Measurements from ENCODE around the gene TNNT2. TPM values are rescaled to one million over a fixed set of nuclear protein-coding genes. Genes with fewer than 3 reads are reported as not detected.

TNNT2 gene
- total RNA-seq, 2 experiments from 2014 or later: not detected

DNA sequence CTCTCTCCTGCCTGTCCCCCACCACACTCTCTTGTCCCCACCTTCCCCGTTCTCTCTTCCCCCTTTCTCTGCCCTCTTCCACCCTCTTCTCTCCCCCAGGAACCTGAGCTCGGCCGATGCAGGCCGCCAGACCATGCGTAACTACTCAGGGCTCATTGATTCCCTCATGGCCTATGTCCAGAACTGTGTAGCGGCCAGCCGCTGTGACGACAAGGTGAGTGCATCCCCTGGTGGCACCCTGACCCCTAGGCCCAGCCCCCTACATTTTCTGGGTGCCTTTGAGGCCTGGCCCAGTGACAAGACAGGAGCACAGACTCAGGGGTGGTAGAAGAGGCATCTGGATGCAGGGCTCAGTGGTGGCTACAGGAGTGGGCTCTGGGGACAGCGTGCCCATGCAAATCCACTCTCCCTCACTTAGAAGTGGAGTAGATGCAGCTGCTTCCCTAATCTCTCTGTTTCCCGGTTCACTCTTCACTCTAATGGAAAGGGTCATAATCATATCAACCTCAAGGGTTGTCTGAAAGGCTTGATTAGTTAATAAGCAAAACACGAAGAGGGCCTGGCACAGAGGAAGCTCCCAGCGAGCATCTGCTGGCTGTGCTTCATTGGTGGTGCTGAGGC lies 57.2 kb downstream of the TNNT2 start:
- DNase-seq (ENCODE audit: low spot score): no peak
- Histone ChIP-seq H2AFZ (ENCODE audit: low read length) (no peak overlapping the region), H3K9me2 (ENCODE audit: insufficient read depth, low read length) (no peaks in the 10 kb centered on the region), H3K36me3 (ENCODE audit: insufficient read depth, low read length) (no peaks in the 10 kb centered on the region), H3K9me3 (ENCODE audit: low read length) (no peaks in the 10 kb centered on the region), H4K20me1 (ENCODE audit: insufficient read depth, low read length) (no peaks in the 10 kb centered on the region), H3K4me1 (ENCODE audit: insufficient read depth, low read length, poor library complexity, severe bottlenecking) (no peaks in the 10 kb centered on the region), H3K4me2 (ENCODE audit: low read length) (no peak overlapping the region), H3K79me2 (ENCODE audit: insufficient read depth, low read depth, low read length) (no peaks in the 10 kb centered on the region), H3K27ac (ENCODE audit: low read depth, low read length, poor library complexity, severe bottlenecking) (no peak overlapping the region), H3K4me3 (ENCODE audit: low read depth, low read length, poor library complexity, severe bottlenecking) (no peak overlapping the region)
- TF ChIP-seq, protein P1, sequence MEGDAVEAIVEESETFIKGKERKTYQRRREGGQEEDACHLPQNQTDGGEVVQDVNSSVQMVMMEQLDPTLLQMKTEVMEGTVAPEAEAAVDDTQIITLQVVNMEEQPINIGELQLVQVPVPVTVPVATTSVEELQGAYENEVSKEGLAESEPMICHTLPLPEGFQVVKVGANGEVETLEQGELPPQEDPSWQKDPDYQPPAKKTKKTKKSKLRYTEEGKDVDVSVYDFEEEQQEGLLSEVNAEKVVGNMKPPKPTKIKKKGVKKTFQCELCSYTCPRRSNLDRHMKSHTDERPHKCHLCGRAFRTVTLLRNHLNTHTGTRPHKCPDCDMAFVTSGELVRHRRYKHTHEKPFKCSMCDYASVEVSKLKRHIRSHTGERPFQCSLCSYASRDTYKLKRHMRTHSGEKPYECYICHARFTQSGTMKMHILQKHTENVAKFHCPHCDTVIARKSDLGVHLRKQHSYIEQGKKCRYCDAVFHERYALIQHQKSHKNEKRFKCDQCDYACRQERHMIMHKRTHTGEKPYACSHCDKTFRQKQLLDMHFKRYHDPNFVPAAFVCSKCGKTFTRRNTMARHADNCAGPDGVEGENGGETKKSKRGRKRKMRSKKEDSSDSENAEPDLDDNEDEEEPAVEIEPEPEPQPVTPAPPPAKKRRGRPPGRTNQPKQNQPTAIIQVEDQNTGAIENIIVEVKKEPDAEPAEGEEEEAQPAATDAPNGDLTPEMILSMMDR (conservative IDR thresholded peaks at IDR 0.05; ENCODE audit: low read length): no peak
- no peak for TF ChIP-seq EZH2phosphoT487 (IDR thresholded peaks at IDR 0.05; ENCODE audit: borderline replicate concordance, low read depth, low read length)
- POLR2A ChIA-PET: no interaction called here
- BruUV-seq (replicated peaks): no TSS peak
- CTCF ChIA-PET (ENCODE audit: unreplicated experiment): interaction anchor here (1.0 kb wide), 1 partner anchor 30 kb away, joined by 4 read pairs; no protein-coding TSS in a partner anchor
- intact Hi-C loops (cut with micrococcal nuclease; ENCODE audit: unreplicated experiment): no loop called here

DNA sequence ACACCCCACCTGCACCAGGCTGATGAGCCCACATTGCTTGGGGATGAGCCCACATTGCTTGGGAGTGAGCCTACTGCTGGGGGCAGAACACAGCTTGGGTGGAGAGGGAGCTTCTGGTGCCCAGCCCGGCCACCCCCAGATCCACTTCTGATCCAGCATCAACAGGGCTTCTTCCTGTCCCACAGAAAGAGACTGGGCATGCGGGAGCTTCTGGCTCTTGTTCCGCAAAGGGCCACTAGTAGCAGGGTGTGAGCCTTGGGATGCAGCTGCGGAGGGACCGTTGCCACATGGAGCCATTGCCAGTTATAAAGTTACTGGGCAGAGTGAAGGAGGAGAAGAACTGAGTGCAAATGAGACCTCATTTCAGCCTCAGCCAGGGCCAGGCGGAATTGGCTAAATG lies 57.8 kb downstream of the TNNT2 start:
- Histone ChIP-seq H3K4me2 (ENCODE audit: low read length) (no peak overlapping the region), H2AFZ (ENCODE audit: low read length) (no peak overlapping the region), H4K20me1 (ENCODE audit: insufficient read depth, low read length) (no peaks in the 10 kb centered on the region), H3K27ac (ENCODE audit: low read depth, low read length, poor library complexity, severe bottlenecking) (no peak overlapping the region), H3K36me3 (ENCODE audit: insufficient read depth, low read length) (no peaks in the 10 kb centered on the region), H3K4me1 (ENCODE audit: insufficient read depth, low read length, poor library complexity, severe bottlenecking) (no peaks in the 10 kb centered on the region), H3K4me3 (ENCODE audit: low read depth, low read length, poor library complexity, severe bottlenecking) (no peak overlapping the region), H3K9me2 (ENCODE audit: insufficient read depth, low read length) (no peaks in the 10 kb centered on the region), H3K79me2 (ENCODE audit: insufficient read depth, low read depth, low read length) (no peaks in the 10 kb centered on the region), H3K9me3 (ENCODE audit: low read length) (no peaks in the 10 kb centered on the region)
- no peak for DNase-seq (ENCODE audit: low spot score)
- intact Hi-C loops (cut with micrococcal nuclease; ENCODE audit: unreplicated experiment): no loop called here
- TF ChIP-seq EZH2phosphoT487 (IDR thresholded peaks at IDR 0.05; ENCODE audit: borderline replicate concordance, low read depth, low read length): no peak
- TF ChIP-seq, protein P1 (conservative IDR thresholded peaks at IDR 0.05; ENCODE audit: low read length): no peak
- BruUV-seq (replicated peaks): no TSS peak
- POLR2A ChIA-PET: no interaction called here
- CTCF ChIA-PET (ENCODE audit: unreplicated experiment): interaction anchor here (1.0 kb wide), 1 partner anchor 31 kb away, joined by 4 read pairs; no protein-coding TSS in a partner anchor

DNA sequence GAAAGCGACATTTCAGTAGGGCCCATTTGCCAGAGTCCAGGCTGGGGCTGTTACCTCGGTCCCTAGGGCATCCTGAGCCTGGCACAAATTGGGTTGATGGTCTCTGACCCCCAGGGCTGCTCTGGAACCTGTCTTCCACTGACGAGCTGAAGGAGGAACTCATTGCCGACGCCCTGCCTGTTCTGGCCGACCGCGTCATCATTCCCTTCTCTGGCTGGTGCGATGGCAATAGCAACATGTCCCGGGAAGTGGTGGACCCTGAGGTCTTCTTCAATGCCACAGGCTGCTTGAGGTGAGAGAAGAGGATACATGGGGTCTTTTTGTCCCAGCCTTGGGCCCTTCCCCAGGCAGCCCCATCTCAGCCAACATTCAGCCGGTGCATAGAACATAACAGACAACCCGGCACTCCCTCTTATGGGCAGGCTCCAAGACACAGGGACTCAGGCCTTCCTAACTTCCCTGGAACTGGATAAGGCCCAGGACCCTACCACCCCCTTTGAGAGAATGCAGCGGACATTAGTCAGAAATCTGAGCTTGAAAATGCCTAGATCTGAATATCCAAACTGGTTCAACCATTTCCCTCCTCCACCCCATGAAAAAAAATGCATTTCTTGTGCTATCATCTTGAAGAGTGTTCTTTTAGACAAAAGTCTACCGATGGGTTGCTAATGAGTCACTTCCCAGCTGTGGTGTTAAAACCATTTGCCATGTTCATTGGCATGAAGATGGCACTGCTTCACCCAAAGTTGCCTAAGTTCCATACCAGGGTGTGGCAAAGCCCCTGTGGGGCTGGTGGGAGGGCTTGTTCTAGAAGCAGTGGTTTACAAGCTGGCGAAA lies 58.8 kb downstream of the TNNT2 start:
- no peak overlapping the region for H3K4me2 ChIP-seq (ENCODE audit: low read length)
- no peaks in the 10 kb centered on the region for H3K9me3 ChIP-seq (ENCODE audit: low read length)
- H4K20me1 ChIP-seq (ENCODE audit: insufficient read depth, low read length): no peaks in the 10 kb centered on the region
- H3K9me2 ChIP-seq (ENCODE audit: insufficient read depth, low read length): no peaks in the 10 kb centered on the region
- no peaks in the 10 kb centered on the region for H3K79me2 ChIP-seq (ENCODE audit: insufficient read depth, low read depth, low read length)
- no peaks in the 10 kb centered on the region for H3K4me1 ChIP-seq (ENCODE audit: insufficient read depth, low read length, poor library complexity, severe bottlenecking)
- H3K4me3 ChIP-seq (ENCODE audit: low read depth, low read length, poor library complexity, severe bottlenecking): no peak overlapping the region
- intact Hi-C loops (cut with micrococcal nuclease; ENCODE audit: unreplicated experiment): no loop called here
- CTCF ChIA-PET (ENCODE audit: unreplicated experiment): no interaction called here
- POLR2A ChIA-PET: no interaction called here
- H2AFZ ChIP-seq (ENCODE audit: low read length): no peak overlapping the region
- TF ChIP-seq EZH2phosphoT487 (IDR thresholded peaks at IDR 0.05; ENCODE audit: borderline replicate concordance, low read depth, low read length): no peak
- TF ChIP-seq, protein P1 (conservative IDR thresholded peaks at IDR 0.05; ENCODE audit: low read length): no peak
- no peak overlapping the region for H3K27ac ChIP-seq (ENCODE audit: low read depth, low read length, poor library complexity, severe bottlenecking)
- no peaks in the 10 kb centered on the region for H3K36me3 ChIP-seq (ENCODE audit: insufficient read depth, low read length)
- no peak for DNase-seq (ENCODE audit: low spot score)
- BruUV-seq (replicated peaks): no TSS peak
